ENCODE results near the gene DISP1. TPM values are rescaled to one million over a fixed set of nuclear protein-coding genes. Genes with fewer than 3 reads are reported as not detected.

Gene DISP1
- total RNA-seq, 1 experiment from 2014 or later = 2.4 TPM

GRCh38 chr1:222790520-222790919, 24.3 kb upstream of the DISP1 start:
- no peak for DNase-seq (ENCODE audit: low read depth, low spot score)
- in situ Hi-C loops (cut with HindIII; ENCODE audit: low pct_unique_long_range_greater_than_20kb, low sequenced_read_pairs) = loop anchor here (25.0 kb wide), 1 partner anchor 297 kb away; no protein-coding TSS in a partner anchor

GRCh38 chr1:222791006-222791710, 23.7 kb upstream of the DISP1 start:
- no peak for DNase-seq (ENCODE audit: low read depth, low spot score)
- in situ Hi-C loops (cut with HindIII; ENCODE audit: low pct_unique_long_range_greater_than_20kb, low sequenced_read_pairs) = loop anchor here (25.0 kb wide), 1 partner anchor 296 kb away; no protein-coding TSS in a partner anchor

GRCh38 chr1:222792744-222793143, 22.1 kb upstream of the DISP1 start:
- DNase-seq (ENCODE audit: low read depth, low spot score) = peak; percentile 49
- in situ Hi-C loops (cut with HindIII; ENCODE audit: low pct_unique_long_range_greater_than_20kb, low sequenced_read_pairs) = loop anchor here (25.0 kb wide), 1 partner anchor 295 kb away; no protein-coding TSS in a partner anchor

- in situ Hi-C loops (cut with HindIII; ENCODE audit: low pct_unique_long_range_greater_than_20kb, low sequenced_read_pairs) = loop anchor here (25.0 kb wide), 1 partner anchor 292 kb away; no protein-coding TSS in a partner anchor
- DNase-seq (ENCODE audit: low read depth, low spot score) = peak; percentile 54
These were observed 20.0 kb upstream of the DISP1 start for GRCh38 chr1:222794656-222795474.

- peak; percentile 22 for DNase-seq (ENCODE audit: low read depth, low spot score)
- in situ Hi-C loops (cut with HindIII; ENCODE audit: low pct_unique_long_range_greater_than_20kb, low sequenced_read_pairs) = loop anchor here (25.0 kb wide), 1 partner anchor 289 kb away; no protein-coding TSS in a partner anchor
These were observed 16.7 kb upstream of the DISP1 start for GRCh38 chr1:222798116-222798515.

GRCh38 chr1:222798975-222799374, 15.9 kb upstream of the DISP1 start:
- DNase-seq (ENCODE audit: low read depth, low spot score) = no peak
- in situ Hi-C loops (cut with HindIII; ENCODE audit: low pct_unique_long_range_greater_than_20kb, low sequenced_read_pairs) = loop anchor here (25.0 kb wide), 1 partner anchor 288 kb away; no protein-coding TSS in a partner anchor

GRCh38 chr1:222801067-222801466, 13.8 kb upstream of the DISP1 start:
- DNase-seq (ENCODE audit: low read depth, low spot score) = no peak
- in situ Hi-C loops (cut with HindIII; ENCODE audit: low pct_unique_long_range_greater_than_20kb, low sequenced_read_pairs) = no loop called here

GRCh38 chr1:222811671-222812070, 3.2 kb upstream of the DISP1 start:
- no peak for DNase-seq (ENCODE audit: low read depth, low spot score)
- in situ Hi-C loops (cut with HindIII; ENCODE audit: low pct_unique_long_range_greater_than_20kb, low sequenced_read_pairs) = no loop called here

- DNase-seq (ENCODE audit: low read depth, low spot score) = no peak
- in situ Hi-C loops (cut with HindIII; ENCODE audit: low pct_unique_long_range_greater_than_20kb, low sequenced_read_pairs) = no loop called here
These were observed 838 bp upstream of the DISP1 start for GRCh38 chr1:222813866-222814535.

GRCh38 chr1:222815440-222815765, 564 bp downstream of the DISP1 start:
- DNase-seq (ENCODE audit: low read depth, low spot score) = no peak
- in situ Hi-C loops (cut with HindIII; ENCODE audit: low pct_unique_long_range_greater_than_20kb, low sequenced_read_pairs) = no loop called here

- in situ Hi-C loops (cut with HindIII; ENCODE audit: low pct_unique_long_range_greater_than_20kb, low sequenced_read_pairs) = no loop called here
- DNase-seq (ENCODE audit: low read depth, low spot score) = no peak
These were observed 2.7 kb downstream of the DISP1 start for GRCh38 chr1:222817529-222817928.

GRCh38 chr1:222818171-222818570, 3.3 kb downstream of the DISP1 start:
- in situ Hi-C loops (cut with HindIII; ENCODE audit: low pct_unique_long_range_greater_than_20kb, low sequenced_read_pairs) = no loop called here
- no peak for DNase-seq (ENCODE audit: low read depth, low spot score)

- in situ Hi-C loops (cut with HindIII; ENCODE audit: low pct_unique_long_range_greater_than_20kb, low sequenced_read_pairs) = no loop called here
- DNase-seq (ENCODE audit: low read depth, low spot score) = no peak
These were observed 5.4 kb downstream of the DISP1 start for GRCh38 chr1:222820171-222820712.

GRCh38 chr1:222821239-222821638, 6.4 kb downstream of the DISP1 start:
- in situ Hi-C loops (cut with HindIII; ENCODE audit: low pct_unique_long_range_greater_than_20kb, low sequenced_read_pairs) = no loop called here
- no peak for DNase-seq (ENCODE audit: low read depth, low spot score)

GRCh38 chr1:222823695-222824094, 8.9 kb downstream of the DISP1 start:
- in situ Hi-C loops (cut with HindIII; ENCODE audit: low pct_unique_long_range_greater_than_20kb, low sequenced_read_pairs) = no loop called here
- no peak for DNase-seq (ENCODE audit: low read depth, low spot score)

- DNase-seq (ENCODE audit: low read depth, low spot score) = no peak
These were observed 9.8 kb downstream of the DISP1 start for GRCh38 chr1:222824641-222825040.

GRCh38 chr1:222828939-222829338, 14.1 kb downstream of the DISP1 start:
- peak; percentile 27 for DNase-seq (ENCODE audit: low read depth, low spot score)
- in situ Hi-C loops (cut with HindIII; ENCODE audit: low pct_unique_long_range_greater_than_20kb, low sequenced_read_pairs) = no loop called here

More at GRCh38 chr1:222824641-222825040, 9.8 kb downstream of the DISP1 start:
- in situ Hi-C loops (cut with HindIII; ENCODE audit: low pct_unique_long_range_greater_than_20kb, low sequenced_read_pairs) = no loop called here

GRCh38 chr1:222829868-222830267, 15.0 kb downstream of the DISP1 start:
- DNase-seq (ENCODE audit: low read depth, low spot score) = peak; percentile 87
- in situ Hi-C loops (cut with HindIII; ENCODE audit: low pct_unique_long_range_greater_than_20kb, low sequenced_read_pairs) = no loop called here

Measured in SK-MEL-5 (cell line).